ENCODE measurements around the gene RBM39. TPM values are rescaled to one million over a fixed set of nuclear protein-coding genes. Genes with fewer than 3 reads are reported as not detected.

Gene RBM39
- polyA plus RNA-seq, 3 donors, result 89.5 to 209 (median 98.0) TPM

GRCh38 chr20:35699957-35700624, 42.0 kb downstream of the RBM39 start:
- Histone ChIP-seq H3K4me2 (replicated peaks; ENCODE audit: extremely low read depth, low read length, poor library complexity, severe bottlenecking) (peak overlapping the region; percentile 97), H3K4me3 (replicated peaks in 1 of 3; ENCODE audit: low read depth in 2 of 3, low read length in 3 of 3) (peak overlapping the region; percentile 69 to 94 (median 90)), H2AFZ (ENCODE audit: insufficient read depth, low read depth, low read length, poor library complexity, severe bottlenecking) (peak overlapping the region; percentile 100), H3K9ac (ENCODE audit: insufficient read depth, low read length, poor library complexity, severe bottlenecking) (peak overlapping the region; percentile 96), H3K4me1 (ENCODE audit: control insufficient read depth in 1 of 2, insufficient read depth in 2 of 2, low read length in 2 of 2) (peaks cover 22 to 33% of the 10 kb centered on the region in 2 donors), H4K20me1 (ENCODE audit: insufficient read depth, low read length) (peaks cover 51% of the 10 kb centered on the region), H3K9me3 (replicated peaks in 1 of 2; ENCODE audit: control insufficient read depth in 1 of 2, insufficient read depth in 1 of 2, low read length in 2 of 2) (no peaks in the 10 kb centered on the region), H3K27ac (ENCODE audit: low read depth in 1 of 2, low read length in 2 of 2) (peak overlapping the region; percentile 90 to 91), H3K36me3 (replicated peaks in 1 of 2; ENCODE audit: control insufficient read depth in 1 of 2, insufficient read depth in 2 of 2, low read length in 2 of 2) (peaks cover 41 to 51% of the 10 kb centered on the region in 2 donors), H3K27me3 (ENCODE audit: control insufficient read depth in 2 of 2, insufficient read depth in 2 of 2, low read length in 2 of 2) (no peaks in the 10 kb centered on the region), H3K79me2 (ENCODE audit: insufficient read depth, low read length) (peaks cover 42% of the 10 kb centered on the region)
- peaks cover 45 to 49% of the 10 kb centered on the region in 2 donors for H3K36me3 Mint-ChIP-seq
- intact Hi-C loops (cut with micrococcal nuclease), result loop anchor here (5.0 kb wide), 2 partner anchors 32 to 37 kb away; no protein-coding TSS in a partner anchor
- H3K4me1 Mint-ChIP-seq, result peaks cover 32% of the 10 kb centered on the region
- TF ChIP-seq CTCF (IDR thresholded peaks at IDR 0.05), result no peak
- H3K4me3 Mint-ChIP-seq, result peak overlapping the region; percentile 96 to 99
- no CpG with 5 or more reads among the region's 6 CpGs for WGBS (ENCODE audit: insufficient coverage)
- H3K27me3 Mint-ChIP-seq (ENCODE audit: low read depth in 3 of 3), result peaks cover 0 to 4% (median 3%) of the 10 kb centered on the region in 3 donors
- DNase-seq, result no peak
- H3K9me3 Mint-ChIP-seq, result no peaks in the 10 kb centered on the region
- H3K27ac Mint-ChIP-seq, result peak overlapping the region; percentile 92 to 97 (median 95)

GRCh38 chr20:35699127-35699956, 42.7 kb downstream of the RBM39 start, which contains the start of the genes NFS1 and ROMO1:
Gene NFS1 (minus strand): TSS chr20:35699352. CDS start chr20:35699288, 64 bp downstream.
Gene ROMO1 (plus strand): TSS chr20:35699405. CDS start chr20:35699633, 228 bp downstream.
- peak within 1 kb of the TSS; percentile 96 for H3K9ac ChIP-seq (ENCODE audit: insufficient read depth, low read length, poor library complexity, severe bottlenecking)
- peak within 1 kb of the TSS; percentile 96 to 99 for H3K4me3 Mint-ChIP-seq
- peak within 1 kb of the TSS; percentile 97 for H3K4me2 ChIP-seq (replicated peaks; ENCODE audit: extremely low read depth, low read length, poor library complexity, severe bottlenecking)
- peaks cover 40 to 48% of the 10 kb centered on the region in 2 donors for H3K36me3 Mint-ChIP-seq
- peaks cover 32% of the 10 kb centered on the region for H3K4me1 Mint-ChIP-seq
- peaks cover 0 to 3% (median 1%) of the 10 kb centered on the region in 3 donors for H3K27me3 Mint-ChIP-seq (ENCODE audit: low read depth in 3 of 3)
- peak within 1 kb of the TSS; percentile 90 to 91 for H3K27ac ChIP-seq (ENCODE audit: low read depth in 1 of 2, low read length in 2 of 2)
- peak; percentile 73 to 81 (median 79) for DNase-seq
- intact Hi-C loops (cut with micrococcal nuclease), result loop anchor here in 1 of 2 donors (5.0 kb wide), 1 partner anchor 33 kb away; no protein-coding TSS in a partner anchor
- H3K4me3 ChIP-seq (replicated peaks in 1 of 3; ENCODE audit: low read depth in 2 of 3, low read length in 3 of 3), result peak within 1 kb of the TSS; percentile 69 to 94 (median 90)
- peak; percentile 19 for TF ChIP-seq CTCF (IDR thresholded peaks at IDR 0.05)
- peak within 1 kb of the TSS; percentile 100 for H2AFZ ChIP-seq (ENCODE audit: insufficient read depth, low read depth, low read length, poor library complexity, severe bottlenecking)
- WGBS (ENCODE audit: insufficient coverage), result under 1% methylated on average over 76 of the region's 81 CpGs
- H3K27ac Mint-ChIP-seq, result peak within 1 kb of the TSS; percentile 92 to 97 (median 95)
- H3K27me3 ChIP-seq (ENCODE audit: control insufficient read depth in 2 of 2, insufficient read depth in 2 of 2, low read length in 2 of 2), result no peaks in the 10 kb centered on the region
- H3K36me3 ChIP-seq (replicated peaks in 1 of 2; ENCODE audit: control insufficient read depth in 1 of 2, insufficient read depth in 2 of 2, low read length in 2 of 2), result peaks cover 35 to 50% of the 10 kb centered on the region in 2 donors
- peaks cover 22 to 33% of the 10 kb centered on the region in 2 donors for H3K4me1 ChIP-seq (ENCODE audit: control insufficient read depth in 1 of 2, insufficient read depth in 2 of 2, low read length in 2 of 2)
- H3K79me2 ChIP-seq (ENCODE audit: insufficient read depth, low read length), result peaks cover 35% of the 10 kb centered on the region
- H3K9me3 ChIP-seq (replicated peaks in 1 of 2; ENCODE audit: control insufficient read depth in 1 of 2, insufficient read depth in 1 of 2, low read length in 2 of 2), result no peaks in the 10 kb centered on the region
- H4K20me1 ChIP-seq (ENCODE audit: insufficient read depth, low read length), result peaks cover 43% of the 10 kb centered on the region
- no peaks in the 10 kb centered on the region for H3K9me3 Mint-ChIP-seq

Data from CD14-positive monocyte (primary cell).